NCI-H128 (cell line): ENCODE data around the gene MINDY4.

Experiments
- DNase-seq: peaks from one replicate; lab custom pipeline; 2025; ENCODE audit not compliant: unreplicated experiment; lab: John Stamatoyannopoulos, UW

The MINDY4 gene

GRCh38 chr7:30912986-30913811 is 142.0 kb downstream of the MINDY4 start:
- DNase-seq, result no peak

- no peak for DNase-seq
Measured at GRCh38 chr7:30913821-30914515, 142.8 kb downstream of the MINDY4 start.

GRCh38 chr7:30914596-30914995 is 143.4 kb downstream of the MINDY4 start:
- no peak for DNase-seq

GRCh38 chr7:30915005-30915601 is 143.9 kb downstream of the MINDY4 start:
- no peak for DNase-seq

GRCh38 chr7:30915751-30916150 is 144.5 kb downstream of the MINDY4 start:
- DNase-seq, result no peak

GRCh38 chr7:30916255-30916654 is 145.0 kb downstream of the MINDY4 start:
- DNase-seq, result no peak

- DNase-seq, result no peak
Measured at GRCh38 chr7:30916767-30917166, 145.6 kb downstream of the MINDY4 start.

- DNase-seq, result no peak
Measured at GRCh38 chr7:30917216-30917893, 146.1 kb downstream of the MINDY4 start.

GRCh38 chr7:30918676-30919075 is 147.5 kb downstream of the MINDY4 start:
- DNase-seq, result no peak

- DNase-seq, result no peak
Measured at GRCh38 chr7:30920021-30920583, 148.9 kb downstream of the MINDY4 start.

- no peak for DNase-seq
Measured at GRCh38 chr7:30920584-30921539, 149.6 kb downstream of the MINDY4 start.

GRCh38 chr7:30921540-30922401 is 150.6 kb downstream of the MINDY4 start:
- DNase-seq, result no peak

GRCh38 chr7:30922596-30922995 is 151.4 kb downstream of the MINDY4 start:
- no peak for DNase-seq

- DNase-seq, result no peak
Measured at GRCh38 chr7:30923009-30923773, 152.0 kb downstream of the MINDY4 start.

- DNase-seq, result no peak
Measured at GRCh38 chr7:30923774-30924413, 152.7 kb downstream of the MINDY4 start.

- DNase-seq, result no peak
Measured at GRCh38 chr7:30924624-30925023, 153.4 kb downstream of the MINDY4 start.

GRCh38 chr7:30925117-30925516 is 153.9 kb downstream of the MINDY4 start:
- no peak for DNase-seq

- DNase-seq, result no peak
Measured at GRCh38 chr7:30925913-30926312, 154.7 kb downstream of the MINDY4 start.
